Fibroblast of lung (primary cell): ENCODE results near the gene RXFP3. TPM values are rescaled to one million over a fixed set of nuclear protein-coding genes. Genes with fewer than 3 reads are reported as not detected.

Experiments
- DNase-seq, 2 donors: peaks; one replicate each; pipeline versions ENCODE4 v3.0.0 to v3.0.0-alpha.2; 2010; ENCODE audit warnings: low read depth in 2 of 2
- H2AFZ ChIP-seq: 2 replicates; pipeline ENCODE4 v1.5.1; 2012; ENCODE audit warnings: low read length, control low read depth, inconsistent platforms
- H3K27ac ChIP-seq: 2 replicates; pipeline ENCODE4 v1.5.1; 2011; ENCODE audit warnings: low read length, control low read depth; ENCODE audit not compliant: insufficient read depth
- H3K27me3 ChIP-seq: 2 replicates; pipeline ENCODE4 v1.5.1; 2011; ENCODE audit warnings: mild to moderate bottlenecking, low read length; ENCODE audit not compliant: control insufficient read depth, insufficient read depth
- H3K36me3 ChIP-seq: 2 replicates; pipeline ENCODE4 v1.5.1; 2011; ENCODE audit warnings: low read length; ENCODE audit not compliant: control insufficient read depth, insufficient read depth
- H3K4me1 ChIP-seq: 2 replicates; pipeline ENCODE4 v1.5.1; 2011; ENCODE audit warnings: low read length; ENCODE audit not compliant: control insufficient read depth, insufficient read depth; ENCODE audit errors: extremely low read depth
- H3K4me2 ChIP-seq: 2 replicates; pipeline ENCODE4 v1.5.1; 2011; ENCODE audit warnings: low read length, control low read depth; ENCODE audit not compliant: insufficient read depth; ENCODE audit errors: extremely low read depth
- H3K4me3 ChIP-seq, 4 experiments: fragments of 200-600 bp in 1 of 4; sonication (generic) in 1 of 4; replicated peaks in 1 of 4; 2 replicates each; pipeline ENCODE4 v1.5.1; 2011 to 2016; ENCODE audit warnings: low read length in 4 of 4, low read depth in 3 of 4, mild to moderate bottlenecking in 3 of 4, control low read depth in 2 of 4, inconsistent platforms in 1 of 4, mixed read lengths in 1 of 4; ENCODE audit not compliant: insufficient read depth in 1 of 4; ENCODE audit errors: control extremely low read depth in 1 of 4
- H3K79me2 ChIP-seq: 2 replicates; pipeline ENCODE4 v1.5.1; 2012; ENCODE audit warnings: mild to moderate bottlenecking, low read length, inconsistent platforms; ENCODE audit not compliant: control insufficient read depth, insufficient read depth
- H3K9ac ChIP-seq: 2 replicates; pipeline ENCODE4 v1.5.1; 2011; ENCODE audit warnings: mild to moderate bottlenecking, low read length, control low read depth; ENCODE audit not compliant: insufficient read depth
- H3K9me3 ChIP-seq: 2 replicates; pipeline ENCODE4 v1.5.1; 2012; ENCODE audit warnings: low read depth, low read length; ENCODE audit not compliant: control insufficient read depth, insufficient read depth
- H4K20me1 ChIP-seq: 2 replicates; pipeline ENCODE4 v1.5.1; 2011; ENCODE audit warnings: low read length; ENCODE audit not compliant: control insufficient read depth, insufficient read depth; ENCODE audit errors: extremely low read depth
- CTCF ChIP-seq, 2 donors: IDR thresholded peaks in 1 of 2; conservative IDR thresholded peaks in 1 of 2; 1 replicate in 1 of 2; 2 replicates in 1 of 2; pipeline ENCODE4 v1.5.1; 2011 to 2012; ENCODE audit warnings: low read length in 2 of 2, control low read depth in 1 of 2, inconsistent platforms in 1 of 2, low read depth in 1 of 2, mild to moderate bottlenecking in 1 of 2
- EZH2 ChIP-seq: IDR thresholded peaks from 2 replicates; pipeline ENCODE4 v1.5.1; 2012; ENCODE audit warnings: low read length, control low read depth, mild to moderate bottlenecking; ENCODE audit errors: missing control alignments
- polyA plus RNA-seq, 2 donors: library from polyadenylated mRNA; depleted of rRNA in 1 of 2; stranded (reverse) in 1 of 2; unstranded in 1 of 2; fragments of >200 nt; gene quantifications; 2 replicates each; pipeline ENCODE4 v1.2.1, GENCODE V29; 2011 to 2012; ENCODE audit warnings: missing spikeins in 1 of 2
- total RNA-seq: library from RNA; depleted of rRNA; stranded (reverse); fragments of >200 nt; gene quantifications from 2 replicates; pipeline ENCODE4 v1.2.1, GENCODE V29; 2014

Gene RXFP3
- total and polyA plus RNA-seq, 2 donors (not counting 1 experiment from before 2014, with no cell fraction given): not detected

- no peaks in the 10 kb centered on the region for H3K4me1 ChIP-seq
- DNase-seq: no peak
- no peaks in the 10 kb centered on the region for H3K27me3 ChIP-seq
- H3K4me2 ChIP-seq: no peak overlapping the region
- H3K79me2 ChIP-seq: no peaks in the 10 kb centered on the region
- no peak overlapping the region for H3K9ac ChIP-seq
- H3K36me3 ChIP-seq: no peaks in the 10 kb centered on the region
- no peaks in the 10 kb centered on the region for H3K9me3 ChIP-seq
- TF ChIP-seq EZH2 (no peak), CTCF (conservative IDR thresholded peaks at IDR 0.05 in 1 of 2, IDR thresholded peaks at IDR 0.05 in 1 of 2; ENCODE audit: low read depth in 1 of 2, low read length in 2 of 2) (no peak)
- H4K20me1 ChIP-seq: no peaks in the 10 kb centered on the region
- no peak overlapping the region for H2AFZ ChIP-seq
- no peak overlapping the region for H3K27ac ChIP-seq
- H3K4me3 ChIP-seq: no peak overlapping the region
These were observed 43.8 kb downstream of the RXFP3 start for GRCh38 chr5:33980030-33980429.

GRCh38 chr5:33981408-33982162, 45.4 kb downstream of the RXFP3 start:
- Histone ChIP-seq H3K36me3 (no peaks in the 10 kb centered on the region), H3K9me3 (no peaks in the 10 kb centered on the region), H3K4me1 (no peaks in the 10 kb centered on the region), H3K79me2 (no peaks in the 10 kb centered on the region), H2AFZ (no peak overlapping the region), H3K9ac (no peak overlapping the region), H3K27me3 (no peaks in the 10 kb centered on the region), H3K27ac (no peak overlapping the region), H4K20me1 (no peaks in the 10 kb centered on the region), H3K4me3 (no peak overlapping the region), H3K4me2 (no peak overlapping the region)
- peak; percentile 20 to 42 for DNase-seq
- TF ChIP-seq CTCF (conservative IDR thresholded peaks at IDR 0.05 in 1 of 2, IDR thresholded peaks at IDR 0.05 in 1 of 2; ENCODE audit: low read depth in 1 of 2, low read length in 2 of 2) (no peak), EZH2 (no peak)

DNA sequence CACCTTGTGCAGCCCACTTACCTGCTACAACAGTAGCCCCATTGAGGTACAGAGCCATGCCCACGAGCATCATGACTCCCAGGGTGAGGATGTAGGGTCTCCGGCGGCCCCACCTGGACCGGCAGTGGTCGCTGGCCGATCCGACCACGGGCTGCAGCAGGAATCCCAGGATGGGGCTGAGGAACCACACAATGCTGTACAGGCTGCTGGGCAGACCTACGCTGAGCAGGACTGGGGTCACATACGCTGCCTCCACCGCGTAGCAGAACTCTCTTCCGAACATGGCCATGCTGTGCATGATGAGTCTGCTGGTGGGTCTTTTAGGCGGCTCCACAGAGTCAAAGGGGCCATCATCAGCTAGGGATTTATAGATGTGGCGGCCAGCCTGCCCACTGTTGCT, 48.0 kb downstream of the RXFP3 start:
- H2AFZ ChIP-seq: no peak overlapping the region
- peaks cover under 1% of the 10 kb centered on the region for H3K36me3 ChIP-seq
- H3K4me2 ChIP-seq: no peak overlapping the region
- no peaks in the 10 kb centered on the region for H4K20me1 ChIP-seq
- no peak overlapping the region for H3K4me3 ChIP-seq
- H3K9ac ChIP-seq: no peak overlapping the region
- H3K27me3 ChIP-seq: no peaks in the 10 kb centered on the region
- H3K4me1 ChIP-seq: no peaks in the 10 kb centered on the region
- DNase-seq: no peak
- no peak overlapping the region for H3K27ac ChIP-seq
- H3K9me3 ChIP-seq: no peaks in the 10 kb centered on the region
- TF ChIP-seq EZH2: no peak
- TF ChIP-seq CTCF (conservative IDR thresholded peaks at IDR 0.05 in 1 of 2, IDR thresholded peaks at IDR 0.05 in 1 of 2; ENCODE audit: low read depth in 1 of 2, low read length in 2 of 2): no peak
- H3K79me2 ChIP-seq: no peaks in the 10 kb centered on the region
